ENCODE results near the gene RCBTB2.
"Not testable (repeated sequence)": the region's sequence is repeated elsewhere in the genome, so short reads cannot be mapped to it uniquely, and the experiment has no call there.

Gene RCBTB2

GRCh38 chr13:48476215-48476614 is 56.7 kb downstream of the RCBTB2 start:
- no peaks in the 10 kb centered on the region for H3K9me3 ChIP-seq (ENCODE audit: insufficient read depth, low read depth, low read length)
- no peak overlapping the region for H3K27ac ChIP-seq (ENCODE audit: low read length)
- no peak overlapping the region for H3K9ac ChIP-seq (ENCODE audit: low read depth, low read length)
- no peaks in the 10 kb centered on the region for H3K27me3 ChIP-seq (ENCODE audit: insufficient read depth, low read length)
- H3K4me1 ChIP-seq (ENCODE audit: insufficient read depth, low read length): no peaks in the 10 kb centered on the region
- H3K4me3 ChIP-seq (ENCODE audit: low read length): no peak overlapping the region
- 0 out of 2 replicates have a peak, but pooled peaks cover 4% of the 10 kb centered on the region for H3K36me3 ChIP-seq (ENCODE audit: insufficient read depth, low read depth, low read length)

GRCh38 chr13:48475230-48475629 is 57.6 kb downstream of the RCBTB2 start:
- H3K27ac ChIP-seq (ENCODE audit: low read length): no peak overlapping the region
- no peaks in the 10 kb centered on the region for H3K4me1 ChIP-seq (ENCODE audit: insufficient read depth, low read length)
- no peak overlapping the region for H3K4me3 ChIP-seq (ENCODE audit: low read length)
- no peaks in the 10 kb centered on the region for H3K9me3 ChIP-seq (ENCODE audit: insufficient read depth, low read depth, low read length)
- H3K9ac ChIP-seq (ENCODE audit: low read depth, low read length): no peak overlapping the region
- no peaks in the 10 kb centered on the region for H3K27me3 ChIP-seq (ENCODE audit: insufficient read depth, low read length)
- H3K36me3 ChIP-seq (ENCODE audit: insufficient read depth, low read depth, low read length): 0 out of 2 replicates have a peak, but pooled peaks cover 4% of the 10 kb centered on the region

GRCh38 chr13:48457578-48458242 is 75.2 kb downstream of the RCBTB2 start:
- no peaks in the 10 kb centered on the region for H3K9me3 ChIP-seq (ENCODE audit: insufficient read depth, low read depth, low read length)
- peaks cover 6% of the 10 kb centered on the region; the same call in 1 of the 2 replicates for H3K36me3 ChIP-seq (ENCODE audit: insufficient read depth, low read depth, low read length)
- H3K27ac ChIP-seq (ENCODE audit: low read length): no peak overlapping the region
- no peaks in the 10 kb centered on the region for H3K27me3 ChIP-seq (ENCODE audit: insufficient read depth, low read length)
- no peak overlapping the region for H3K9ac ChIP-seq (ENCODE audit: low read depth, low read length)
- H3K4me1 ChIP-seq (ENCODE audit: insufficient read depth, low read length): peaks cover 3% of the 10 kb centered on the region; the same call in 1 of the 2 replicates
- H3K4me3 ChIP-seq (ENCODE audit: low read length): no peak overlapping the region

GRCh38 chr13:48456546-48456945 is 76.3 kb downstream of the RCBTB2 start:
- H3K27ac ChIP-seq (ENCODE audit: low read length): no peak overlapping the region
- H3K36me3 ChIP-seq (ENCODE audit: insufficient read depth, low read depth, low read length): peaks cover 6% of the 10 kb centered on the region; the same call in 1 of the 2 replicates
- no peak overlapping the region for H3K4me3 ChIP-seq (ENCODE audit: low read length)
- no peaks in the 10 kb centered on the region for H3K9me3 ChIP-seq (ENCODE audit: insufficient read depth, low read depth, low read length)
- peaks cover 3% of the 10 kb centered on the region; the same call in 1 of the 2 replicates for H3K4me1 ChIP-seq (ENCODE audit: insufficient read depth, low read length)
- no peak overlapping the region for H3K9ac ChIP-seq (ENCODE audit: low read depth, low read length)
- H3K27me3 ChIP-seq (ENCODE audit: insufficient read depth, low read length): no peaks in the 10 kb centered on the region

- not testable (repeated sequence) for H3K27ac ChIP-seq (ENCODE audit: low read length); H3K4me3 ChIP-seq (ENCODE audit: low read length); H3K27me3 ChIP-seq (ENCODE audit: insufficient read depth, low read length); H3K9me3 ChIP-seq (ENCODE audit: insufficient read depth, low read depth, low read length); H3K36me3 ChIP-seq (ENCODE audit: insufficient read depth, low read depth, low read length); H3K9ac ChIP-seq (ENCODE audit: low read depth, low read length); H3K4me1 ChIP-seq (ENCODE audit: insufficient read depth, low read length)
Observed at GRCh38 chr13:48451196-48451595, 81.7 kb downstream of the RCBTB2 start.

GRCh38 chr13:48449656-48450055 is 83.2 kb downstream of the RCBTB2 start:
- Histone ChIP-seq H3K27ac (ENCODE audit: low read length) (no peak overlapping the region), H3K9me3 (ENCODE audit: insufficient read depth, low read depth, low read length) (peaks cover 3% of the 10 kb centered on the region; the same call in 1 of the 2 replicates), H3K9ac (ENCODE audit: low read depth, low read length) (no peak overlapping the region), H3K36me3 (ENCODE audit: insufficient read depth, low read depth, low read length) (no peaks in the 10 kb centered on the region), H3K4me3 (ENCODE audit: low read length) (no peak overlapping the region), H3K4me1 (ENCODE audit: insufficient read depth, low read length) (peaks cover 3% of the 10 kb centered on the region; the same call in 1 of the 2 replicates), H3K27me3 (ENCODE audit: insufficient read depth, low read length) (no peaks in the 10 kb centered on the region)

- no peak overlapping the region for H3K9ac ChIP-seq (ENCODE audit: low read depth, low read length)
- H3K27me3 ChIP-seq (ENCODE audit: insufficient read depth, low read length): no peaks in the 10 kb centered on the region
- H3K4me3 ChIP-seq (ENCODE audit: low read length): no peak overlapping the region
- H3K9me3 ChIP-seq (ENCODE audit: insufficient read depth, low read depth, low read length): peaks cover 3% of the 10 kb centered on the region; the same call in 1 of the 2 replicates
- no peaks in the 10 kb centered on the region for H3K36me3 ChIP-seq (ENCODE audit: insufficient read depth, low read depth, low read length)
- H3K4me1 ChIP-seq (ENCODE audit: insufficient read depth, low read length): peaks cover 3% of the 10 kb centered on the region; the same call in 1 of the 2 replicates
- H3K27ac ChIP-seq (ENCODE audit: low read length): no peak overlapping the region
Observed at GRCh38 chr13:48448959-48449614, 83.8 kb downstream of the RCBTB2 start.

GRCh38 chr13:48448285-48448958 is 84.5 kb downstream of the RCBTB2 start:
- Histone ChIP-seq H3K36me3 (ENCODE audit: insufficient read depth, low read depth, low read length) (no peaks in the 10 kb centered on the region), H3K9me3 (ENCODE audit: insufficient read depth, low read depth, low read length) (peaks cover 3% of the 10 kb centered on the region; the same call in 1 of the 2 replicates), H3K9ac (ENCODE audit: low read depth, low read length) (no peak overlapping the region), H3K27ac (ENCODE audit: low read length) (no peak overlapping the region), H3K27me3 (ENCODE audit: insufficient read depth, low read length) (no peaks in the 10 kb centered on the region), H3K4me3 (ENCODE audit: low read length) (no peak overlapping the region), H3K4me1 (ENCODE audit: insufficient read depth, low read length) (peaks cover 2% of the 10 kb centered on the region; the same call in 1 of the 2 replicates)

GRCh38 chr13:48446464-48446863 is 86.4 kb downstream of the RCBTB2 start:
- Histone ChIP-seq H3K9ac (ENCODE audit: low read depth, low read length) (no peak overlapping the region), H3K4me3 (ENCODE audit: low read length) (no peak overlapping the region), H3K36me3 (ENCODE audit: insufficient read depth, low read depth, low read length) (no peaks in the 10 kb centered on the region), H3K4me1 (ENCODE audit: insufficient read depth, low read length) (no peaks in the 10 kb centered on the region), H3K27ac (ENCODE audit: low read length) (no peak overlapping the region), H3K27me3 (ENCODE audit: insufficient read depth, low read length) (no peaks in the 10 kb centered on the region), H3K9me3 (ENCODE audit: insufficient read depth, low read depth, low read length) (peaks cover 3% of the 10 kb centered on the region; the same call in 1 of the 2 replicates)

GRCh38 chr13:48443442-48444208 is 89.3 kb downstream of the RCBTB2 start:
- no peaks in the 10 kb centered on the region for H3K27me3 ChIP-seq (ENCODE audit: insufficient read depth, low read length)
- H3K9me3 ChIP-seq (ENCODE audit: insufficient read depth, low read depth, low read length): no peaks in the 10 kb centered on the region
- no peak overlapping the region for H3K27ac ChIP-seq (ENCODE audit: low read length)
- no peaks in the 10 kb centered on the region for H3K36me3 ChIP-seq (ENCODE audit: insufficient read depth, low read depth, low read length)
- H3K9ac ChIP-seq (ENCODE audit: low read depth, low read length): no peak overlapping the region
- H3K4me1 ChIP-seq (ENCODE audit: insufficient read depth, low read length): no peaks in the 10 kb centered on the region
- no peak overlapping the region for H3K4me3 ChIP-seq (ENCODE audit: low read length)

All from iPS-20b (cell line).